Measurements from ENCODE around the gene HAUS7. TPM values are rescaled to one million over a fixed set of nuclear protein-coding genes. Genes with fewer than 3 reads are reported as not detected.

HAUS7 gene
- polyA plus RNA-seq, 4 donors = 20.8 to 30.8 (median 24.2) TPM

- no peaks in the 10 kb centered on the region for H3K4me1 ChIP-seq (ENCODE audit: control insufficient read depth in 3 of 3, insufficient read depth in 2 of 3, low read depth in 1 of 3, low read length in 2 of 3)
- no peak within 1 kb of the TSS for H3K27ac ChIP-seq (ENCODE audit: low read depth in 1 of 3, low read length in 2 of 3)
- peaks cover 0 to 12% (median 3%) of the 10 kb centered on the region in 3 donors for H3K36me3 ChIP-seq (ENCODE audit: control insufficient read depth in 3 of 3, insufficient read depth in 2 of 3, low read depth in 1 of 3, low read length in 3 of 3)
- WGBS, 3 donors = 67 to 77% (median 68%) methylated on average over 25 to 30 of the region's 30 CpGs
- no peak within 1 kb of the TSS for H3K4me3 ChIP-seq (ENCODE audit: low read depth in 1 of 3, low read length in 3 of 3)
- DNase-seq (no peak), FAIRE-seq (no peak)
- H3K9me3 ChIP-seq (ENCODE audit: control insufficient read depth in 2 of 2, insufficient read depth in 1 of 2, low read depth in 1 of 2, low read length in 1 of 2) = no peaks in the 10 kb centered on the region
- no peaks in the 10 kb centered on the region for H3K27me3 ChIP-seq (ENCODE audit: control insufficient read depth in 3 of 3, insufficient read depth in 3 of 3, low read length in 3 of 3)
Observed at GRCh38 chrX:153445856-153446635, 24.3 kb downstream of the HAUS7 start, which contains the start of gene TREX2. TSS of gene TREX2 (minus strand) at chrX:153446056. CDS start at chrX:153445430, 626 bp downstream.

DNA sequence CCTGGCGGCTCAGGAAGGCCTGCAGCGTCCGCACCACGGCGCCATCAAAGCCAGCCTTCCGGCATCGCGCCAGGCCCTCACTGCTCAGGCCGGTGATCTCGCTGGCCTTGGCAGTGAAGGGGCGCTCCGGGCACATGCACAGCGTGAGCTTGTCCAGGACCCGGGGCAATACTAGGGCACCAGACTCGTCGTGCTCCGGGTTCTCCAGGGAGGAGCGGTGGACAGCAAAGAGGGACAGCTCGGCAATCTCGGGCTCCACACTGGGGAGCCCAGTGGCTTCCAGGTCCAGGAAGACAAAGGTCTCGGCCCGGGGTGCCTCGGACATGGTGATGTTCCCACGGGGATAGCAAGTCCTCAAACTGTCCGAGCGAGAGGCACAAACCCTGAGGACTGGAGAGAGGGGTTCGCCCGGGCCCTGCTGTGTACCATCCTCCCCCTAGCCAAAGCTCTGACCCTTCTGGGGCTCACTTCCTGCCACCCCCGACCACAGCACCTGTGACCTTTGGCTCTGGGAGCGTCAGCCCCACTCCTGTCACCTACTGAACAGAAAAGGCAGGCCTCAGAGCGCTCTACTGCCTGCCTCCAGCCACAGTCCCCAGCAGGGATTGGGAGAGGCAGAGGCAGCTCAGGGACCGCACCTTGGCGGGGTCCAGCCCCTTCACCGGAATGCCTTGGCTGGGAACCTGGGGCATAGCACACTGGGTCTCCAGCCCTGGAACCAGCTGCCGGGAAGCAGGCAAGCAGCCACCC lies 25.1 kb downstream of the HAUS7 start:
- WGBS, 3 donors = 64 to 90% (median 87%) methylated on average over 27 to 35 of the region's 35 CpGs
- Histone ChIP-seq H3K9me3 (ENCODE audit: control insufficient read depth in 2 of 2, insufficient read depth in 1 of 2, low read depth in 1 of 2, low read length in 1 of 2) (no peaks in the 10 kb centered on the region), H3K27ac (ENCODE audit: low read depth in 1 of 3, low read length in 2 of 3) (no peak overlapping the region), H3K4me3 (ENCODE audit: low read depth in 1 of 3, low read length in 3 of 3) (no peak overlapping the region), H3K36me3 (ENCODE audit: control insufficient read depth in 3 of 3, insufficient read depth in 2 of 3, low read depth in 1 of 3, low read length in 3 of 3) (peaks cover 0 to 12% (median 3%) of the 10 kb centered on the region in 3 donors), H3K27me3 (ENCODE audit: control insufficient read depth in 3 of 3, insufficient read depth in 3 of 3, low read length in 3 of 3) (peaks cover 0 to 2% (median 0%) of the 10 kb centered on the region in 3 donors), H3K4me1 (ENCODE audit: control insufficient read depth in 3 of 3, insufficient read depth in 2 of 3, low read depth in 1 of 3, low read length in 2 of 3) (no peaks in the 10 kb centered on the region)
- DNase-seq (no peak), FAIRE-seq (no peak)

GRCh38 chrX:153444333-153445011 lies 25.9 kb downstream of the HAUS7 start:
- no peaks in the 10 kb centered on the region for H3K4me1 ChIP-seq (ENCODE audit: control insufficient read depth in 3 of 3, insufficient read depth in 2 of 3, low read depth in 1 of 3, low read length in 2 of 3)
- no peak overlapping the region for H3K27ac ChIP-seq (ENCODE audit: low read depth in 1 of 3, low read length in 2 of 3)
- WGBS, 3 donors = 83 to 90% (median 88%) methylated on average over 23 to 37 of the region's 37 CpGs
- peaks cover 0 to 7% (median 0%) of the 10 kb centered on the region in 3 donors for H3K36me3 ChIP-seq (ENCODE audit: control insufficient read depth in 3 of 3, insufficient read depth in 2 of 3, low read depth in 1 of 3, low read length in 3 of 3)
- peaks cover 0 to 2% (median 0%) of the 10 kb centered on the region in 3 donors for H3K27me3 ChIP-seq (ENCODE audit: control insufficient read depth in 3 of 3, insufficient read depth in 3 of 3, low read length in 3 of 3)
- no peaks in the 10 kb centered on the region for H3K9me3 ChIP-seq (ENCODE audit: control insufficient read depth in 2 of 2, insufficient read depth in 1 of 2, low read depth in 1 of 2, low read length in 1 of 2)
- no peak overlapping the region for H3K4me3 ChIP-seq (ENCODE audit: low read depth in 1 of 3, low read length in 3 of 3)
- DNase-seq (no peak), FAIRE-seq (no peak)

GRCh38 chrX:153443476-153444332 lies 26.7 kb downstream of the HAUS7 start:
- H3K36me3 ChIP-seq (ENCODE audit: control insufficient read depth in 3 of 3, insufficient read depth in 2 of 3, low read depth in 1 of 3, low read length in 3 of 3) = peaks cover 0 to 6% (median 0%) of the 10 kb centered on the region in 3 donors
- H3K4me3 ChIP-seq (ENCODE audit: low read depth in 1 of 3, low read length in 3 of 3) = no peak overlapping the region
- no peaks in the 10 kb centered on the region for H3K9me3 ChIP-seq (ENCODE audit: control insufficient read depth in 2 of 2, insufficient read depth in 1 of 2, low read depth in 1 of 2, low read length in 1 of 2)
- peaks cover 0 to 2% (median 0%) of the 10 kb centered on the region in 3 donors for H3K27me3 ChIP-seq (ENCODE audit: control insufficient read depth in 3 of 3, insufficient read depth in 3 of 3, low read length in 3 of 3)
- DNase-seq (no peak), FAIRE-seq (no peak)
- WGBS, 3 donors = 71 to 81% (median 79%) methylated on average over 19 to 25 of the region's 25 CpGs
- no peaks in the 10 kb centered on the region for H3K4me1 ChIP-seq (ENCODE audit: control insufficient read depth in 3 of 3, insufficient read depth in 2 of 3, low read depth in 1 of 3, low read length in 2 of 3)
- no peak overlapping the region for H3K27ac ChIP-seq (ENCODE audit: low read depth in 1 of 3, low read length in 2 of 3)

- Histone ChIP-seq H3K27me3 (ENCODE audit: control insufficient read depth in 3 of 3, insufficient read depth in 3 of 3, low read length in 3 of 3) (peaks cover 0 to 2% (median 0%) of the 10 kb centered on the region in 3 donors), H3K36me3 (ENCODE audit: control insufficient read depth in 3 of 3, insufficient read depth in 2 of 3, low read depth in 1 of 3, low read length in 3 of 3) (peaks cover 0 to 6% (median 0%) of the 10 kb centered on the region in 3 donors), H3K27ac (ENCODE audit: low read depth in 1 of 3, low read length in 2 of 3) (no peak overlapping the region), H3K4me1 (ENCODE audit: control insufficient read depth in 3 of 3, insufficient read depth in 2 of 3, low read depth in 1 of 3, low read length in 2 of 3) (no peaks in the 10 kb centered on the region), H3K9me3 (ENCODE audit: control insufficient read depth in 2 of 2, insufficient read depth in 1 of 2, low read depth in 1 of 2, low read length in 1 of 2) (no peaks in the 10 kb centered on the region), H3K4me3 (ENCODE audit: low read depth in 1 of 3, low read length in 3 of 3) (no peak overlapping the region)
- no peak for DNase-seq
- FAIRE-seq = no peak
- 64 to 84% (median 68%) methylated on average over 5 of the region's 5 CpGs for WGBS, 3 donors
Observed at GRCh38 chrX:153442463-153442862, 27.9 kb downstream of the HAUS7 start.

- Histone ChIP-seq H3K4me1 (ENCODE audit: control insufficient read depth in 3 of 3, insufficient read depth in 2 of 3, low read depth in 1 of 3, low read length in 2 of 3) (no peaks in the 10 kb centered on the region), H3K4me3 (ENCODE audit: low read depth in 1 of 3, low read length in 3 of 3) (no peak overlapping the region), H3K27ac (ENCODE audit: low read depth in 1 of 3, low read length in 2 of 3) (no peak overlapping the region), H3K36me3 (ENCODE audit: control insufficient read depth in 3 of 3, insufficient read depth in 2 of 3, low read depth in 1 of 3, low read length in 3 of 3) (peaks cover 0 to 3% (median 0%) of the 10 kb centered on the region in 3 donors), H3K9me3 (ENCODE audit: control insufficient read depth in 2 of 2, insufficient read depth in 1 of 2, low read depth in 1 of 2, low read length in 1 of 2) (no peaks in the 10 kb centered on the region), H3K27me3 (ENCODE audit: control insufficient read depth in 3 of 3, insufficient read depth in 3 of 3, low read length in 3 of 3) (peaks cover 0 to 2% (median 0%) of the 10 kb centered on the region in 3 donors)
- 80 to 85% (median 85%) methylated on average over 9 of the region's 9 CpGs for WGBS, 3 donors
- DNase-seq = no peak
- no peak for FAIRE-seq
Observed at GRCh38 chrX:153441981-153442380, 28.4 kb downstream of the HAUS7 start.

DNA sequence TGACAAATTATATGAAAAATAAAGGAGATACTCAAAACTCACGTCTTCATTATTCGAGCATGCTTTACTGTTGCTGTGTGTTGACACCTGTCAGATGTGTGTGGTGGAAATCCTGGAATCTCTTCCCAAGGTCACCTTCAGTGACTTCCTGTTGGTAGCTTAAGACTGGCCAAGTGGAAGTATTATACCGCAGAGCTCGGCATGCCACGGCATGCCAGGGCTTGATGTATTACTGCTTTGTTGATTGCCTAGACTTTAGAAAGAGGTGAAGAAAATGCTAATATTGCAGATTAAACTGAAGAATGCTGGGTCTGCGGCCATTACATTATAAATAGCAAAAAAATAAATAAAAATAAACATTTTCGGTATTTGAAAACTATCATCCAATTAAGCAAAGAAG lies 29.1 kb downstream of the HAUS7 start:
- H3K27ac ChIP-seq (ENCODE audit: low read depth in 1 of 3, low read length in 2 of 3) = no peak overlapping the region
- H3K4me3 ChIP-seq (ENCODE audit: low read depth in 1 of 3, low read length in 3 of 3) = no peak overlapping the region
- no peak for DNase-seq
- H3K36me3 ChIP-seq (ENCODE audit: control insufficient read depth in 3 of 3, insufficient read depth in 2 of 3, low read depth in 1 of 3, low read length in 3 of 3) = peaks cover 0 to 2% (median 0%) of the 10 kb centered on the region in 3 donors
- no peaks in the 10 kb centered on the region for H3K4me1 ChIP-seq (ENCODE audit: control insufficient read depth in 3 of 3, insufficient read depth in 2 of 3, low read depth in 1 of 3, low read length in 2 of 3)
- H3K27me3 ChIP-seq (ENCODE audit: control insufficient read depth in 3 of 3, insufficient read depth in 3 of 3, low read length in 3 of 3) = peaks cover 0 to 2% (median 0%) of the 10 kb centered on the region in 3 donors
- 61 to 84% (median 79%) methylated on average over 7 of the region's 7 CpGs for WGBS, 3 donors
- FAIRE-seq = no peak
- no peaks in the 10 kb centered on the region for H3K9me3 ChIP-seq (ENCODE audit: control insufficient read depth in 2 of 2, insufficient read depth in 1 of 2, low read depth in 1 of 2, low read length in 1 of 2)
